ENCODE data around the gene PAQR8.

GRCh38 chr6:52356017-52356416 lies 5.9 kb upstream of the PAQR8 start:
- TF ChIP-seq CTCF (IDR thresholded peaks at IDR 0.05): no peak
- TF ChIP-seq POLR2AphosphoS5 (IDR thresholded peaks at IDR 0.05): peak in 1 of 3 donors; percentile 4

Data from transverse colon (tissue), 4 donors.